SJSA1 (cell line): Measurements from ENCODE around the gene ST14. TPM values are rescaled to one million over a fixed set of nuclear protein-coding genes. Genes with fewer than 3 reads are reported as not detected.
"Not testable (repeated sequence)": the region's sequence is repeated elsewhere in the genome, so short reads cannot be mapped to it uniquely, and the experiment has no call there.

Source experiments
- DNase-seq, 2 experiments: peaks; one replicate each; pipeline ENCODE4 v3.0.0-alpha.2; 2015 to 2020; ENCODE audit warnings: low spot score in 2 of 2, low read depth in 1 of 2
- H3K27ac ChIP-seq: fragments of 250-450 bp; sonication (Bioruptor Pico); 2 replicates; pipeline ENCODE4 v1.5.1; 2020; ENCODE audit warnings: mild to moderate bottlenecking, moderate library complexity
- H3K27me3 ChIP-seq: fragments of 250-450 bp; sonication (Bioruptor Pico); replicated peaks from 2 replicates; pipeline ENCODE4 v1.5.1; 2020; ENCODE audit warnings: mild to moderate bottlenecking, moderate library complexity
- H3K36me3 ChIP-seq: fragments of 250-450 bp; sonication (Bioruptor Pico); 2 replicates; pipeline ENCODE4 v1.5.1; 2020; ENCODE audit warnings: mild to moderate bottlenecking
- H3K4me1 ChIP-seq: fragments of 250-450 bp; sonication (Bioruptor Pico); replicated peaks from 2 replicates; pipeline ENCODE4 v1.6.1; 2021; ENCODE audit warnings: mild to moderate bottlenecking
- H3K4me3 ChIP-seq: fragments of 250-450 bp; sonication (Bioruptor Pico); 2 replicates; pipeline ENCODE4 v1.5.1; 2020; ENCODE audit warnings: mild to moderate bottlenecking
- H3K9me3 ChIP-seq: fragments of 250-450 bp; sonication (Bioruptor Pico); replicated peaks from 2 replicates; pipeline ENCODE4 v1.5.1; 2020; ENCODE audit warnings: mild to moderate bottlenecking
- total RNA-seq: library from RNA; depleted of rRNA; stranded (reverse); fragments of >200 nt; shearing (Covaris generic); gene quantifications from 2 replicates; pipeline ENCODE4 v1.2.3, GENCODE V29; 2014; rRNA removed

Gene ST14
- total RNA-seq, 1 experiment from 2014 or later, result not detected

GRCh38 chr11:130244848-130245247 is 85.3 kb downstream of the ST14 start:
- no peaks in the 10 kb centered on the region for H3K36me3 ChIP-seq
- H3K4me3 ChIP-seq, result no peak overlapping the region
- H3K4me1 ChIP-seq, result no peaks in the 10 kb centered on the region
- no peaks in the 10 kb centered on the region for H3K9me3 ChIP-seq
- H3K27ac ChIP-seq, result no peak overlapping the region
- DNase-seq, result no peak
- no peaks in the 10 kb centered on the region for H3K27me3 ChIP-seq

- not testable (repeated sequence) for H3K9me3 ChIP-seq, H3K27me3 ChIP-seq, H3K27ac ChIP-seq, H3K4me1 ChIP-seq, DNase-seq, H3K4me3 ChIP-seq, H3K36me3 ChIP-seq
Measured at GRCh38 chr11:130245375-130245774, 85.8 kb downstream of the ST14 start.

GRCh38 chr11:130246270-130246669 is 86.7 kb downstream of the ST14 start:
- Histone ChIP-seq H3K27me3 (no peaks in the 10 kb centered on the region), H3K9me3 (no peaks in the 10 kb centered on the region), H3K27ac (no peak overlapping the region), H3K36me3 (no peaks in the 10 kb centered on the region), H3K4me3 (no peak overlapping the region), H3K4me1 (no peaks in the 10 kb centered on the region)
- DNase-seq, result no peak

- no peaks in the 10 kb centered on the region for H3K9me3 ChIP-seq
- no peaks in the 10 kb centered on the region for H3K27me3 ChIP-seq
- H3K4me1 ChIP-seq, result no peaks in the 10 kb centered on the region
- H3K4me3 ChIP-seq, result no peak overlapping the region
- DNase-seq, result peak in 1 of 2 experiments; percentile 0
- H3K27ac ChIP-seq, result no peak overlapping the region
- no peaks in the 10 kb centered on the region for H3K36me3 ChIP-seq
Measured at GRCh38 chr11:130246738-130247137, 87.2 kb downstream of the ST14 start.

GRCh38 chr11:130247319-130247718 is 87.7 kb downstream of the ST14 start:
- H3K4me1 ChIP-seq, result no peaks in the 10 kb centered on the region
- H3K27ac ChIP-seq, result no peak overlapping the region
- H3K9me3 ChIP-seq, result no peaks in the 10 kb centered on the region
- no peak overlapping the region for H3K4me3 ChIP-seq
- no peaks in the 10 kb centered on the region for H3K36me3 ChIP-seq
- H3K27me3 ChIP-seq, result no peaks in the 10 kb centered on the region
- DNase-seq, result no peak

- Histone ChIP-seq H3K36me3 (no peaks in the 10 kb centered on the region), H3K27me3 (no peaks in the 10 kb centered on the region), H3K9me3 (no peaks in the 10 kb centered on the region), H3K4me3 (no peak overlapping the region), H3K27ac (no peak overlapping the region), H3K4me1 (no peaks in the 10 kb centered on the region)
- no peak for DNase-seq
Measured at GRCh38 chr11:130249371-130249770, 89.8 kb downstream of the ST14 start.

GRCh38 chr11:130249929-130250328 is 90.3 kb downstream of the ST14 start:
- H3K27me3 ChIP-seq, H3K9me3 ChIP-seq: not testable (repeated sequence)

GRCh38 chr11:130251763-130252162 is 92.2 kb downstream of the ST14 start:
- H3K9me3 ChIP-seq, H3K27ac ChIP-seq, H3K4me1 ChIP-seq, H3K4me3 ChIP-seq, H3K27me3 ChIP-seq, DNase-seq, H3K36me3 ChIP-seq: not testable (repeated sequence)

More at GRCh38 chr11:130249929-130250328, 90.3 kb downstream of the ST14 start:
- not testable (repeated sequence) for H3K4me1 ChIP-seq, H3K27ac ChIP-seq, DNase-seq, H3K4me3 ChIP-seq, H3K36me3 ChIP-seq

Other genes with a start within 250 kb of the ST14 start
- 3.5 and 4.0 TPM in 2 replicates for gene PRDM10, start 156.9 kb upstream of the ST14 start, total RNA-seq
- 137 and 149 TPM in 2 replicates for gene APLP2, start 89.9 kb upstream of the ST14 start, total RNA-seq
- gene ZBTB44, start 155.1 kb downstream of the ST14 start, total RNA-seq, result 10.2 and 14.4 TPM in 2 replicates